ENCODE data around the gene PDIK1L. TPM values are rescaled to one million over a fixed set of nuclear protein-coding genes. Genes with fewer than 3 reads are reported as not detected.
"Not testable (repeated sequence)": the region's sequence is repeated elsewhere in the genome, so short reads cannot be mapped to it uniquely, and the experiment has no call there.

Gene PDIK1L
- total and polyA plus RNA-seq, 7 experiments from 2014 or later: 4.7 to 29.6 (median 10.9) TPM

- Mint-ChIP-seq H3K9me3 (no peaks in the 10 kb centered on the region), H3K27me3 (peaks cover 0 to 27% (median 0%) of the 10 kb centered on the region in 5 donors), H3K36me3 (no peaks in the 10 kb centered on the region), H3K27ac (no peak overlapping the region), H3K4me3 (no peak overlapping the region), H3K4me1 (peaks cover 0 to 13% (median 6%) of the 10 kb centered on the region in 7 donors)
- Histone ChIP-seq H3K4me1 (ENCODE audit: control insufficient read depth in 2 of 2, insufficient read depth in 2 of 2, low read length in 2 of 2) (no peaks in the 10 kb centered on the region), H3K36me3 (ENCODE audit: control insufficient read depth in 2 of 3, insufficient read depth in 3 of 3, low read length in 3 of 3) (no peaks in the 10 kb centered on the region), H3K9me3 (ENCODE audit: control insufficient read depth in 2 of 3, low read length in 3 of 3) (no peaks in the 10 kb centered on the region), H3K27ac (ENCODE audit: low read depth, low read length) (no peak overlapping the region), H3K27me3 (ENCODE audit: control insufficient read depth in 2 of 2, insufficient read depth in 2 of 2, low read length in 2 of 2) (no peaks in the 10 kb centered on the region), H3K4me3 (ENCODE audit: low read length) (no peak overlapping the region)
- ATAC-seq (no peak), DNase-seq (no peak)
- CTCF ChIA-PET: interaction anchor here (0.6 to 8.0 kb wide), 10 partner anchors 24 to 1729 kb away, joined by 3 to 145 read pairs (median 4); partner anchors contain the start of gene CEP85
- POLR2A ChIA-PET: interaction anchor here (1.0 to 1.7 kb wide), 2 partner anchors 19 to 42 kb away, joined by 3 to 8 read pairs; no protein-coding TSS in a partner anchor
- intact Hi-C loops (cut with micrococcal nuclease): loop anchor here in 1 of 2 donors (10.0 kb wide), 1 partner anchor 312 kb away; the partner anchor contains the start of gene LIN28A
Observed at GRCh38 chr1:26102526-26102925, 9.1 kb upstream of the PDIK1L start.

GRCh38 chr1:26105226-26105548 lies 6.4 kb upstream of the PDIK1L start:
- not testable (repeated sequence) for H3K4me1 ChIP-seq (ENCODE audit: control insufficient read depth in 2 of 2, insufficient read depth in 2 of 2, low read length in 2 of 2); ATAC-seq; H3K27me3 ChIP-seq (ENCODE audit: control insufficient read depth in 2 of 2, insufficient read depth in 2 of 2, low read length in 2 of 2); H3K27ac ChIP-seq (ENCODE audit: low read depth, low read length); H3K9me3 ChIP-seq (ENCODE audit: control insufficient read depth in 2 of 3, low read length in 3 of 3); H3K36me3 Mint-ChIP-seq; H3K4me3 ChIP-seq (ENCODE audit: low read length); DNase-seq; H3K36me3 ChIP-seq (ENCODE audit: control insufficient read depth in 2 of 3, insufficient read depth in 3 of 3, low read length in 3 of 3); H3K9me3 Mint-ChIP-seq
- Mint-ChIP-seq H3K27ac (peak overlapping the region in 3 of 9 donors; percentile 35 to 48 (median 38)), H3K27me3 (peaks cover 0 to 26% (median 0%) of the 10 kb centered on the region in 5 donors), H3K4me3 (peak overlapping the region in 1 of 10 donors; percentile 58), H3K4me1 (peaks cover 3 to 14% (median 14%) of the 10 kb centered on the region in 7 donors)
- intact Hi-C loops (cut with micrococcal nuclease): loop anchor here (1.0 to 10.0 kb wide), 6 partner anchors 21 to 310 kb away; partner anchors contain the start of genes CEP85 (in 1 of the 2) and LIN28A (in 1 of the 2)
- POLR2A ChIA-PET: interaction anchor here (1.0 kb wide), 1 partner anchor 40 kb away, joined by 7 read pairs; no protein-coding TSS in a partner anchor
- CTCF ChIA-PET: interaction anchor here (0.7 to 8.0 kb wide), 6 partner anchors 25 to 129 kb away, joined by 3 to 145 read pairs (median 3); partner anchors contain the start of gene CEP85

- Histone ChIP-seq H3K27me3 (ENCODE audit: control insufficient read depth in 2 of 2, insufficient read depth in 2 of 2, low read length in 2 of 2) (no peaks in the 10 kb centered on the region), H3K9me3 (ENCODE audit: control insufficient read depth in 2 of 3, low read length in 3 of 3) (no peaks in the 10 kb centered on the region), H3K27ac (ENCODE audit: low read depth, low read length) (no peak overlapping the region), H3K36me3 (ENCODE audit: control insufficient read depth in 2 of 3, insufficient read depth in 3 of 3, low read length in 3 of 3) (peaks cover 0 to 18% (median 0%) of the 10 kb centered on the region in 3 experiments), H3K4me1 (ENCODE audit: control insufficient read depth in 2 of 2, insufficient read depth in 2 of 2, low read length in 2 of 2) (peaks cover 12 to 16% of the 10 kb centered on the region in 2 donors), H3K4me3 (ENCODE audit: low read length) (no peak overlapping the region)
- Mint-ChIP-seq H3K27ac (peak overlapping the region in 8 of 9 donors; percentile 8 to 98 (median 88)), H3K27me3 (peaks cover 0 to 4% (median 0%) of the 10 kb centered on the region in 5 donors), H3K4me3 (peak overlapping the region; percentile 86 to 99 (median 92)), H3K4me1 (peaks cover 6 to 42% (median 35%) of the 10 kb centered on the region in 7 donors), H3K9me3 (no peaks in the 10 kb centered on the region), H3K36me3 (peaks cover 0 to 10% (median 5%) of the 10 kb centered on the region in 5 donors)
- ChIA-PET POLR2A (interaction anchor here (0.6 to 5.6 kb wide), 5 partner anchors 15 to 194 kb away, joined by 3 to 93 read pairs (median 8); no protein-coding TSS in a partner anchor), CTCF (interaction anchor here (0.7 to 5.6 kb wide), 5 partner anchors 16 to 58 kb away, joined by 3 to 53 read pairs (median 4); no protein-coding TSS in a partner anchor)
- ATAC-seq (no peak), DNase-seq (no peak)
- intact Hi-C loops (cut with micrococcal nuclease): loop anchor here (1.0 to 10.0 kb wide), 12 partner anchors 36 to 493 kb away; partner anchors contain the start of genes HMGN2 (in 2 of the 2), C1orf232 (in 1 of the 2), CD52 (in 1 of the 2) and LIN28A (in 1 of the 2)
Observed at GRCh38 chr1:26109229-26110164, 2.1 kb upstream of the PDIK1L start.

- Histone ChIP-seq H3K9me3 (ENCODE audit: control insufficient read depth in 2 of 3, low read length in 3 of 3) (no peaks in the 10 kb centered on the region), H3K4me3 (ENCODE audit: low read length) (peak overlapping the region; percentile 93)
Observed at GRCh38 chr1:26110731-26111529, 694 bp upstream of the PDIK1L start.

GRCh38 chr1:26112407-26112775 lies 767 bp downstream of the PDIK1L start:
- Mint-ChIP-seq H3K4me3 (peak overlapping the region; percentile 86 to 99 (median 93)), H3K4me1 (peaks cover 6 to 48% (median 34%) of the 10 kb centered on the region in 7 donors), H3K27me3 (no peaks in the 10 kb centered on the region), H3K36me3 (peaks cover 0 to 16% (median 6%) of the 10 kb centered on the region in 5 donors), H3K9me3 (no peaks in the 10 kb centered on the region), H3K27ac (peak overlapping the region in 8 of 9 donors; percentile 78 to 94 (median 90))
- Histone ChIP-seq H3K27me3 (ENCODE audit: control insufficient read depth in 2 of 2, insufficient read depth in 2 of 2, low read length in 2 of 2) (no peaks in the 10 kb centered on the region), H3K4me1 (ENCODE audit: control insufficient read depth in 2 of 2, insufficient read depth in 2 of 2, low read length in 2 of 2) (peaks cover 12 to 19% of the 10 kb centered on the region in 2 donors), H3K9me3 (ENCODE audit: control insufficient read depth in 2 of 3, low read length in 3 of 3) (no peaks in the 10 kb centered on the region), H3K4me3 (ENCODE audit: low read length) (peak overlapping the region; percentile 93), H3K27ac (ENCODE audit: low read depth, low read length) (peak overlapping the region; percentile 84), H3K36me3 (ENCODE audit: control insufficient read depth in 2 of 3, insufficient read depth in 3 of 3, low read length in 3 of 3) (peaks cover 0 to 31% (median 5%) of the 10 kb centered on the region in 3 experiments)
- CTCF ChIA-PET: interaction anchor here (1.0 to 5.6 kb wide), 5 partner anchors 9 to 52 kb away, joined by 3 to 53 read pairs (median 3); no protein-coding TSS in a partner anchor
- POLR2A ChIA-PET: interaction anchor here (0.6 to 5.6 kb wide), 6 partner anchors 12 to 615 kb away, joined by 3 to 93 read pairs (median 8); partner anchors contain the start of gene CEP85
- no peak for ATAC-seq
- peak in 3 of 9 donors; percentile 6 to 12 (median 9) for DNase-seq
- intact Hi-C loops (cut with micrococcal nuclease): loop anchor here (1.0 to 5.0 kb wide), 6 partner anchors 11 to 360 kb away; partner anchors contain the start of genes CD52 (in 1 of the 2), HMGN2 (in 1 of the 2) and STMN1 (in 1 of the 2)

More at GRCh38 chr1:26110731-26111529, 694 bp upstream of the PDIK1L start:
- Mint-ChIP-seq H3K4me3 (peak overlapping the region; percentile 86 to 99 (median 92)), H3K36me3 (peaks cover 0 to 12% (median 6%) of the 10 kb centered on the region in 5 donors), H3K27me3 (no peaks in the 10 kb centered on the region), H3K27ac (peak overlapping the region; percentile 78 to 98 (median 89)), H3K9me3 (no peaks in the 10 kb centered on the region), H3K4me1 (peaks cover 6 to 44% (median 34%) of the 10 kb centered on the region in 7 donors)
- ATAC-seq: peak; percentile 71
- POLR2A ChIA-PET: interaction anchor here (1.0 to 5.6 kb wide), 6 partner anchors 9 to 40 kb away, joined by 3 to 93 read pairs (median 8); no protein-coding TSS in a partner anchor
- DNase-seq: peak; percentile 68 to 87 (median 81)
- Histone ChIP-seq H3K27ac (ENCODE audit: low read depth, low read length) (peak overlapping the region; percentile 84), H3K36me3 (ENCODE audit: control insufficient read depth in 2 of 3, insufficient read depth in 3 of 3, low read length in 3 of 3) (peaks cover 0 to 31% (median 5%) of the 10 kb centered on the region in 3 experiments), H3K4me1 (ENCODE audit: control insufficient read depth in 2 of 2, insufficient read depth in 2 of 2, low read length in 2 of 2) (peaks cover 12 to 19% of the 10 kb centered on the region in 2 donors), H3K27me3 (ENCODE audit: control insufficient read depth in 2 of 2, insufficient read depth in 2 of 2, low read length in 2 of 2) (no peaks in the 10 kb centered on the region)
- intact Hi-C loops (cut with micrococcal nuclease): loop anchor here (1.0 to 5.0 kb wide), 14 partner anchors 15 to 494 kb away; partner anchors contain the start of genes CEP85 (in 2 of the 2), DHDDS (in 2 of the 2), HMGN2 (in 2 of the 2) and C1orf232 (in 1 of the 2)
- CTCF ChIA-PET: interaction anchor here (0.7 to 5.6 kb wide), 3 partner anchors 10 to 33 kb away, joined by 3 to 53 read pairs (median 3); no protein-coding TSS in a partner anchor
